Spleen (tissue), 11 donors: Measurements from ENCODE around the gene TYK2. TPM values are rescaled to one million over a fixed set of nuclear protein-coding genes. Genes with fewer than 3 reads are reported as not detected.
A peak's percentile ranks its signal among the peaks of the same experiment; 100 is the strongest.

Experiments used
- DNase-seq: peaks from one replicate; pipeline ENCODE4 v3.0.0-alpha.2; 2020
- H3K27ac ChIP-seq, 8 donors: fragments of 200-600 bp; sonication (generic) in 7 of 8; 1 replicate in 4 of 8; 2 replicates in 4 of 8; pipeline versions ENCODE4 v1.5.0 to v1.8.0; 2016 to 2021; ENCODE audit warnings: inconsistent platforms in 4 of 8, mild to moderate bottlenecking in 4 of 8, moderate library complexity in 1 of 8
- H3K27me3 ChIP-seq, 7 donors: fragments of 200-600 bp; sonication (generic) in 6 of 7; replicated peaks in 1 of 7; 1 replicate in 4 of 7; 2 replicates in 3 of 7; pipeline versions ENCODE4 v1.5.0 to v1.8.0; 2016 to 2021; ENCODE audit warnings: inconsistent platforms in 3 of 7, mild to moderate bottlenecking in 1 of 7
- H3K36me3 ChIP-seq, 6 donors: fragments of 200-600 bp; sonication (generic) in 5 of 6; 1 replicate in 4 of 6; 2 replicates in 2 of 6; pipeline versions ENCODE4 v1.5.0 to v1.8.0; 2016 to 2021; ENCODE audit warnings: inconsistent platforms in 2 of 6
- H3K4me1 ChIP-seq, 6 donors: fragments of 200-600 bp; sonication (generic) in 5 of 6; 1 replicate in 3 of 6; 2 replicates in 3 of 6; pipeline versions ENCODE4 v1.5.0 to v1.8.0; 2016 to 2021; ENCODE audit warnings: inconsistent platforms in 3 of 6
- H3K4me3 ChIP-seq, 8 donors: fragments of 200-600 bp; sonication (generic) in 7 of 8; 1 replicate in 4 of 8; 2 replicates in 4 of 8; pipeline versions ENCODE4 v1.5.0 to v1.8.0; 2016 to 2021; ENCODE audit warnings: inconsistent platforms in 4 of 8, mild to moderate bottlenecking in 4 of 8, moderate library complexity in 2 of 8
- H3K9me3 ChIP-seq, 8 donors: fragments of 200-600 bp; sonication (generic) in 7 of 8; 1 replicate in 4 of 8; 2 replicates in 4 of 8; pipeline versions ENCODE4 v1.5.0 to v1.8.0; 2016 to 2021; ENCODE audit warnings: inconsistent platforms in 4 of 8
- CTCF ChIP-seq, 11 experiments: fragments of 200-600 bp in 7 of 11; fragments of 450-650 bp in 4 of 11; sonication (generic) in 4 of 11; IDR thresholded peaks in 8 of 11; conservative IDR thresholded peaks in 3 of 11; 1 replicate in 7 of 11; 2 replicates in 4 of 11; pipeline versions ENCODE4 v1.4.0 to v1.8.0; 2016 to 2021; ENCODE audit warnings: antibody characterized with exemption in 11 of 11, inconsistent platforms in 4 of 11, mild to moderate bottlenecking in 1 of 11
- POLR2A ChIP-seq, 3 donors: fragments of 450-650 bp; IDR thresholded peaks; one replicate each; pipeline ENCODE4 v1.5.1; 2017; ENCODE audit warnings: antibody characterized with exemption in 3 of 3, mild to moderate bottlenecking in 1 of 3
- POLR2AphosphoS5 ChIP-seq, 3 donors: sonication (generic); formaldehyde crosslinking; IDR thresholded peaks; one replicate each; pipeline ENCODE4 v1.5.1; 2017; ENCODE audit warnings: antibody characterized with exemption in 3 of 3
- WGBS, 5 donors: extraction: QIAGEN DNeasy Blood & Tissue Kit in 3 of 5; methylation state at CpG; one replicate each; pipeline versions ENCODE4 v1.1.5 to v1.1.7; 2013 to 2018; 5-methylcytosine and 5-hydroxymethylcytosine counted together
- intact Hi-C: fragments of 100-400 bp; cut with DNase I; formaldehyde crosslinking; loops from one replicate; pipeline ENCODE4 v1.15.0; 2023; ENCODE audit warnings: low total_unique reads
- polyA plus RNA-seq, 3 donors: library from polyadenylated mRNA; stranded (reverse); fragments of 200-250 nt; gene quantifications; one replicate each; pipeline ENCODE4 v1.2.1, GENCODE V29; 2013
- total RNA-seq, 7 donors: library from RNA; depleted of rRNA in 3 of 7; stranded (reverse); fragments of >200 nt in 3 of 7; fragmentation: NEBNext Ultra II Directional in 4 of 7; extraction: Animal tissue kit (Norgen Biotek cat#: 25700) in 4 of 7; gene quantifications; one replicate each; pipeline versions ENCODE4 v1.1.0 to v1.2.1, GENCODE V29; 2016 to 2021
- donor health status: healthy with polysubstance abuse.
- donor health status: DM: no; HTN: no; CAD: no; lungs with moderate emphysema.
- donor health status: DM: no; HTN: no; CAD: no.
- donor health status: Bipolar disorder and iron deficiency.
- donor health status: healthy.
- donor health status: DM: no; HTN: no; CAD: no.
- donor health status: DM: yes; HTN: yes; CAD: no.

TYK2 gene
- total and polyA plus RNA-seq, 10 donors: 159 to 422 (median 251) TPM

DNA sequence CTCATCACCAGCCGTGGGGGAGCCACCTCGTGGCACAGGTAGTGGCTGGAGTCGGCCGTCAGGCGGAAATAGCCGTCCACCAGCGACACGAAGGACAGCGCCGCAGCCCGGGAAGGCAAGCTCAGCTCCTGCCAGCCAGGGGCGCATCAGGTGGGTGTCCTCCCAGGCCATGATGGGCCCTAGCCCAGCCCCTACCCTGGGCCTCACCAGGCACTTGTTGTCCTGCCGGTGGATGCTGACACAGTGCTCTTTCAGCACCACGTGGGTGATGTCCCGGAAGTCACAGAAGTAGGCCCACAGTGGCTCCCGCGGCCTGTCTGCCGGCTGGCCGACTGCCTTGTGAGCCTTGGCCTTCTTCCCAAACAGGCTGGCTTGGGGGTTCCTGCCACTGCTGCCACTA lies 15.7 kb downstream of the TYK2 start:
- WGBS, 5 donors: 89 to 100% (median 93%) methylated on average over 2 to 19 of the region's 19 CpGs
- H3K36me3 ChIP-seq: peaks cover 0 to 100% (median 97%) of the 10 kb centered on the region in 6 donors
- H3K27me3 ChIP-seq: no peaks in the 10 kb centered on the region
- no peaks in the 10 kb centered on the region for H3K9me3 ChIP-seq
- intact Hi-C loops: no loop called here
- no peak for DNase-seq
- H3K27ac ChIP-seq: no peak overlapping the region
- H3K4me3 ChIP-seq: no peak overlapping the region
- H3K4me1 ChIP-seq: no peaks in the 10 kb centered on the region
- no peak for TF ChIP-seq POLR2A (IDR thresholded peaks at IDR 0.05)
- TF ChIP-seq CTCF (IDR thresholded peaks at IDR 0.05 in 8 of 11, conservative IDR thresholded peaks at IDR 0.05 in 3 of 11): no peak
- TF ChIP-seq POLR2AphosphoS5 (IDR thresholded peaks at IDR 0.05): peak in 2 of 3 donors; percentile 6 to 35

- TF ChIP-seq POLR2A (IDR thresholded peaks at IDR 0.05): no peak
- no peak for TF ChIP-seq CTCF (IDR thresholded peaks at IDR 0.05 in 8 of 11, conservative IDR thresholded peaks at IDR 0.05 in 3 of 11)
- TF ChIP-seq POLR2AphosphoS5 (IDR thresholded peaks at IDR 0.05): no peak
- intact Hi-C loops: no loop called here
- WGBS, 5 donors: 86 to 94% (median 88%) methylated on average over 12 of the region's 12 CpGs
- Histone ChIP-seq H3K9me3 (no peaks in the 10 kb centered on the region), H3K4me1 (no peaks in the 10 kb centered on the region), H3K4me3 (no peak overlapping the region), H3K27ac (no peak overlapping the region), H3K36me3 (peaks cover 0 to 100% (median 96%) of the 10 kb centered on the region in 6 donors), H3K27me3 (no peaks in the 10 kb centered on the region)
- no peak for DNase-seq
Observed at GRCh38 chr19:10363789-10364281, 16.5 kb downstream of the TYK2 start.

GRCh38 chr19:10362259-10362658 lies 18.1 kb downstream of the TYK2 start:
- TF ChIP-seq POLR2AphosphoS5 (IDR thresholded peaks at IDR 0.05): no peak
- no peak for TF ChIP-seq CTCF (IDR thresholded peaks at IDR 0.05 in 8 of 11, conservative IDR thresholded peaks at IDR 0.05 in 3 of 11)
- TF ChIP-seq POLR2A (IDR thresholded peaks at IDR 0.05): no peak
- intact Hi-C loops: no loop called here
- H3K27ac ChIP-seq: no peak overlapping the region
- DNase-seq: no peak
- no peaks in the 10 kb centered on the region for H3K27me3 ChIP-seq
- no peaks in the 10 kb centered on the region for H3K4me1 ChIP-seq
- peaks cover 0 to 100% (median 95%) of the 10 kb centered on the region in 6 donors for H3K36me3 ChIP-seq
- no peaks in the 10 kb centered on the region for H3K9me3 ChIP-seq
- H3K4me3 ChIP-seq: no peak overlapping the region
- 84 to 100% (median 94%) methylated on average over 6 to 18 of the region's 18 CpGs for WGBS, 5 donors

DNA sequence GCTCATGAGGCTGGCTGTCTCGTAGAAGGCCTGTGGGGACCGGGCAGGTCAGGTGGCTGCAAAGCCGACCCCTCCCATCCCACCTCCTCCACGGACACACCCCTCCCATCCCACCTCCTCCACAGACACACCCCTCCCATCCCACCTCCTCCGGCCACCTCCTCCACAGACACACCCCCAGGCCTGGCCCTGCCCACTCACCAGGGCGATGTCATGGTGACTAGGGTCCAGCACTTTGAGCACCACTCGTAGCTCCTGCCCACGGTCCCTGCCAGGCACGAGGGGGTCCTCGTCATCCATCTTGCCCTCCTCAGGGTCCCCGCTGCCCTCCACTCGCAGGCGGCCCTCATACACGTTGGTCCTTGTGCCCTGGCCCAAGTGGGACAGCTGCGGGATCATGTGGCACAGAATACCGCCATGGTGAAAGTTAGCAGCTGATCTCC lies 18.8 kb downstream of the TYK2 start:
- WGBS, 5 donors: 85 to 93% (median 90%) methylated on average over 16 of the region's 16 CpGs
- TF ChIP-seq POLR2A (IDR thresholded peaks at IDR 0.05): no peak
- peak in 1 of 3 donors; percentile 47 for TF ChIP-seq POLR2AphosphoS5 (IDR thresholded peaks at IDR 0.05)
- Histone ChIP-seq H3K36me3 (peaks cover 0 to 100% (median 96%) of the 10 kb centered on the region in 6 donors), H3K9me3 (no peaks in the 10 kb centered on the region), H3K27me3 (no peaks in the 10 kb centered on the region), H3K4me1 (no peaks in the 10 kb centered on the region), H3K27ac (no peak overlapping the region), H3K4me3 (no peak overlapping the region)
- intact Hi-C loops: no loop called here
- no peak for DNase-seq
